SK-N-SH (cell line): ENCODE results near the gene CDKN3.

ENCODE experiments used
- CTCF ChIP-seq: fragments of 200-600 bp; sonication (generic); IDR thresholded peaks from 2 replicates; pipeline ENCODE4 v1.6.1; 2017; ENCODE audit warnings: antibody characterized with exemption, mild to moderate bottlenecking, moderate library complexity
- ELF1 ChIP-seq: IDR thresholded peaks from 2 replicates; pipeline ENCODE4 v1.4.0; 2012
- PBX3 ChIP-seq: IDR thresholded peaks from 2 replicates; pipeline ENCODE4; 2012
- POLR2AphosphoS5 ChIP-seq: IDR thresholded peaks from 2 replicates; pipeline ENCODE4 v1.6.1; 2012; ENCODE audit warnings: low read depth, low read length
- TEAD4 ChIP-seq: IDR thresholded peaks from 2 replicates; pipeline ENCODE4 v1.4.0; 2012; ENCODE audit warnings: mild to moderate bottlenecking, borderline replicate concordance; ENCODE audit not compliant: insufficient read depth
- USF2 ChIP-seq: fragments of 150-350 bp; IDR thresholded peaks from 2 replicates; pipeline ENCODE4 v1.6.1; 2017; ENCODE audit warnings: antibody characterized with exemption, low read length, low read depth, borderline replicate concordance
- YY1 ChIP-seq: IDR thresholded peaks from 2 replicates; pipeline ENCODE4 v1.4.0; 2012; ENCODE audit warnings: low read depth, mild to moderate bottlenecking

- no peak for TF ChIP-seq CTCF
- no peak for TF ChIP-seq POLR2AphosphoS5
- no peak for TF ChIP-seq PBX3
- TF ChIP-seq TEAD4 = no peak
- TF ChIP-seq YY1 = no peak
- no peak for TF ChIP-seq ELF1
- no peak for TF ChIP-seq USF2
Measured at GRCh38 chr14:54410215-54410614, 13.4 kb downstream of the CDKN3 start.
